HepG2 (cell line): ENCODE data around the gene ZNF334. TPM values are rescaled to one million over a fixed set of nuclear protein-coding genes. Genes with fewer than 3 reads are reported as not detected.
A peak's percentile ranks its signal among the peaks of the same experiment; 100 is the strongest.

Source experiments
- HOXA5 ChIP-seq: sonication (generic); formaldehyde crosslinking; IDR thresholded peaks from 2 replicates; pipeline ENCODE4 v1.4.0; 2020; ENCODE audit warnings: missing genetic modification reagents
- NPAS2 ChIP-seq: sonication (generic); formaldehyde crosslinking; IDR thresholded peaks from 2 replicates; pipeline ENCODE4 v1.8.0; 2022; ENCODE audit warnings: mild to moderate bottlenecking, missing genetic modification reagents, borderline replicate concordance
- ZNF207 ChIP-seq: fragments of 450-650 bp; IDR thresholded peaks from 2 replicates; pipeline ENCODE4 v1.6.1; 2016; ENCODE audit warnings: antibody characterized with exemption, borderline replicate concordance
- ZNF501 ChIP-seq: sonication (generic); formaldehyde crosslinking; IDR thresholded peaks from 2 replicates; pipeline ENCODE4 v1.5.1; 2020; ENCODE audit warnings: mild to moderate bottlenecking, moderate library complexity, missing genetic modification reagents
- polyA plus RNA-seq, 8 experiments: library from polyadenylated mRNA; depleted of rRNA in 3 of 8; stranded (reverse) in 7 of 8; unstranded in 1 of 8; fragments of >200 nt; fragmentation: Illumina TruSeq in 4 of 8; extraction: Trizol in 4 of 8; gene quantifications; 2 replicates each; pipeline versions ENCODE4 v1.2.1 to v1.2.3, GENCODE V29; 2011 to 2016; ENCODE audit warnings: low read depth in 4 of 8, missing spikeins in 1 of 8, mixed read lengths in 1 of 8; ENCODE audit not compliant: insufficient read depth in 1 of 8
- total RNA-seq, 5 experiments: library from RNA; depleted of rRNA; stranded (reverse); fragments of >200 nt; fragmentation: Illumina TruSeq; extraction: Trizol; gene quantifications; 2 replicates each; pipeline ENCODE4 v1.2.3, GENCODE V29; 2016; ENCODE audit warnings: low read depth in 1 of 5
- TF ChIP-seq, protein P1 (sequence below): sonication (generic); formaldehyde crosslinking; IDR thresholded peaks from 2 replicates; pipeline ENCODE4 v1.4.0; 2020; ENCODE audit warnings: missing genetic modification reagents, mild to moderate bottlenecking, borderline replicate concordance
- TF ChIP-seq, protein P2 (sequence below): sonication (generic); formaldehyde crosslinking; conservative IDR thresholded peaks from 2 replicates; pipeline ENCODE4 v1.8.0; 2022; ENCODE audit warnings: mild to moderate bottlenecking, moderate library complexity, missing genetic modification reagents
- TF ChIP-seq, protein P3 (sequence below): sonication (generic); formaldehyde crosslinking; IDR thresholded peaks from 2 replicates; pipeline ENCODE4 v1.5.1; 2020; ENCODE audit warnings: missing genetic modification reagents, mild to moderate bottlenecking, borderline replicate concordance
- TF ChIP-seq, protein P4 (sequence below): sonication (generic); formaldehyde crosslinking; IDR thresholded peaks from 2 replicates; pipeline ENCODE4 v1.4.0; 2020; ENCODE audit warnings: missing genetic modification reagents, borderline replicate concordance
- TF ChIP-seq, protein P5 (sequence below): sonication (generic); formaldehyde crosslinking; IDR thresholded peaks from 2 replicates; pipeline ENCODE4 v1.4.0; 2020; ENCODE audit warnings: mild to moderate bottlenecking, missing genetic modification reagents
- TF ChIP-seq, protein P6 (sequence below): sonication (generic); formaldehyde crosslinking; IDR thresholded peaks from 2 replicates; pipeline ENCODE4 v1.5.0; 2020; ENCODE audit warnings: mild to moderate bottlenecking, missing genetic modification reagents, moderate library complexity
- TF ChIP-seq, protein P7 (sequence below): sonication (generic); formaldehyde crosslinking; IDR thresholded peaks from 2 replicates; pipeline ENCODE4 v1.4.0; 2020; ENCODE audit warnings: mild to moderate bottlenecking, missing genetic modification reagents

ZNF334 gene
- total and polyA plus RNA-seq, 2 of the 13 experiments (the other 11 are each of a cell fraction or from before 2014, with no cell fraction given), result 4.8 to 7.8 TPM

DNA sequence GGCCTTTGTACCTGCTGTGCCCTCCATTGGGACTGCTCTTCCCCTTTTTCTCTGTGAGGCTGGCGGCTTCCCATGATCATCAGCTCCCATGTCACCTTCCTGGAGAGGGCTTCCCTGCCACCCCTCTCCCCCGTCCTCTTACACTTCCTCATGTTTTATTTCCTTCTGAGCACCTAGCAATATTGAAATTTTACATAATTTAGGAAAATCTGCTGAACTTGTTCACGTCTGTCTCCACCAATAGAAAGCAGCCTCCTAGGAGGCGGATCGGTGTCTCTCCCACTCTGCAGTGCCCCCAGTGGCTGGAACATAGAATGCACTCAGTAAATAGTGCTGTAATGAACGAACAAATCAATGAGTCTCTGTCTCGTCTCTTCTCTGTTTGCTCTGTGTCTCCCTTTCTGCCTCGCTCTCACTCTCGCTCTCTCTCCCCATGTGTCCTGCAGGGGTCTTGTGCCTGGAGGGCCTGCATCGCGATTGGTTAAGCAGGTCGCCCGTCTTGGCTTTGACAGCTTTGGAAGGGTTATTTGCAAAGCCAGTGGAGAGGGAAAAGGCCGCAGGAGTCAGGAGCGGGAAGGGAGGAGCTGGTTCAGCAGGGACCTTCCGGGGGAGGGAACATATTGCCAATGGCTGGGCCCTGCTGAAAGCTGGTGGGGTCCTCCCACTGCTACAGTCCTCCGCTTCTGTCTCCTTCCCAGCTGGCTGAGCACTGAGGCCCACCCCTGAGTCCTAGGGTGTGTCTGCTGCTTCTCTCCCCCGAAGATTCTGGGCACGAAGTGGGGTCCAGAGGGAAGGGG lies 49.2 kb upstream of the ZNF334 start (continued):
- TF ChIP-seq, protein P1, sequence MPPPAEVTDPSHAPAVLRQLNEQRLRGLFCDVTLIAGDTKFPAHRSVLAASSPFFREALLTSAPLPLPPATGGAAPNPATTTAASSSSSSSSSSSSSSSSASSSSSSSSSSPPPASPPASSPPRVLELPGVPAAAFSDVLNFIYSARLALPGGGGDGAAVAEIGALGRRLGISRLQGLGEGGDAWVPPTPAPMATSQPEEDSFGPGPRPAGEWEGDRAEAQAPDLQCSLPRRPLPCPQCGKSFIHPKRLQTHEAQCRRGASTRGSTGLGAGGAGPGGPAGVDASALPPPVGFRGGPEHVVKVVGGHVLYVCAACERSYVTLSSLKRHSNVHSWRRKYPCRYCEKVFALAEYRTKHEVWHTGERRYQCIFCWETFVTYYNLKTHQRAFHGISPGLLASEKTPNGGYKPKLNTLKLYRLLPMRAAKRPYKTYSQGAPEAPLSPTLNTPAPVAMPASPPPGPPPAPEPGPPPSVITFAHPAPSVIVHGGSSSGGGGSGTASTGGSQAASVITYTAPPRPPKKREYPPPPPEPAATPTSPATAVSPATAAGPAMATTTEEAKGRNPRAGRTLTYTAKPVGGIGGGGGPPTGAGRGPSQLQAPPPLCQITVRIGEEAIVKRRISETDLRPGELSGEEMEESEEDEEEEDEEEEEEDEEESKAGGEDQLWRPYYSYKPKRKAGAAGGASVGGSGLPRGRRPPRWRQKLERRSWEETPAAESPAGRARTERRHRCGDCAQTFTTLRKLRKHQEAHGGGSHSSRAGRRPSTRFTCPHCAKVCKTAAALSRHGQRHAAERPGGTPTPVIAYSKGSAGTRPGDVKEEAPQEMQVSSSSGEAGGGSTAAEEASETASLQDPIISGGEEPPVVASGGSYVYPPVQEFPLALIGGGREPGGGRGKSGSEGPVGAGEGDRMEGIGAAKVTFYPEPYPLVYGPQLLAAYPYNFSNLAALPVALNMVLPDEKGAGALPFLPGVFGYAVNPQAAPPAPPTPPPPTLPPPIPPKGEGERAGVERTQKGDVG (CRISPR knock-in tag), result 0 out of 2 replicates have a peak, but pooled peaks have one; percentile 23
- TF ChIP-seq, protein P2, sequence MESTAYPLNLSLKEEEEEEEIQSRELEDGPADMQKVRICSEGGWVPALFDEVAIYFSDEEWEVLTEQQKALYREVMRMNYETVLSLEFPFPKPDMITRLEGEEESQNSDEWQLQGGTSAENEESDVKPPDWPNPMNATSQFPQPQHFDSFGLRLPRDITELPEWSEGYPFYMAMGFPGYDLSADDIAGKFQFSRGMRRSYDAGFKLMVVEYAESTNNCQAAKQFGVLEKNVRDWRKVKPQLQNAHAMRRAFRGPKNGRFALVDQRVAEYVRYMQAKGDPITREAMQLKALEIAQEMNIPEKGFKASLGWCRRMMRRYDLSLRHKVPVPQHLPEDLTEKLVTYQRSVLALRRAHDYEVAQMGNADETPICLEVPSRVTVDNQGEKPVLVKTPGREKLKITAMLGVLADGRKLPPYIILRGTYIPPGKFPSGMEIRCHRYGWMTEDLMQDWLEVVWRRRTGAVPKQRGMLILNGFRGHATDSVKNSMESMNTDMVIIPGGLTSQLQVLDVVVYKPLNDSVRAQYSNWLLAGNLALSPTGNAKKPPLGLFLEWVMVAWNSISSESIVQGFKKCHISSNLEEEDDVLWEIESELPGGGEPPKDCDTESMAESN (CRISPR knock-in tag), result 0 out of 2 replicates have a peak, but pooled peaks have one; percentile 43
- TF ChIP-seq, protein P3, sequence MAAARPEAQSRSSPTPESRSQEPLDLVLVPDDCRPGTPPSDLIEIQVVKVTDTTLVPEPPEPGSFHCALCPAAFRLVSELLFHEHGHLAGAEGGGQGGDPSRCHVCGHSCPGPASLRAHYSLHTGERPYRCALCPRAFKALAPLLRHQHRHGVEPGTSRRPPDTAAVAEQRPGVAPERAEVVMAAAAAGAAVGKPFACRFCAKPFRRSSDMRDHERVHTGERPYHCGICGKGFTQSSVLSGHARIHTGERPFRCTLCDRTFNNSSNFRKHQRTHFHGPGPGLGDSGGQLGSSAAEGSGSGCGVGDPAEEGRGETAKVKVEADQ, result peak; percentile 38; the same call in 1 of the 2 replicates
- TF ChIP-seq, protein P4, sequence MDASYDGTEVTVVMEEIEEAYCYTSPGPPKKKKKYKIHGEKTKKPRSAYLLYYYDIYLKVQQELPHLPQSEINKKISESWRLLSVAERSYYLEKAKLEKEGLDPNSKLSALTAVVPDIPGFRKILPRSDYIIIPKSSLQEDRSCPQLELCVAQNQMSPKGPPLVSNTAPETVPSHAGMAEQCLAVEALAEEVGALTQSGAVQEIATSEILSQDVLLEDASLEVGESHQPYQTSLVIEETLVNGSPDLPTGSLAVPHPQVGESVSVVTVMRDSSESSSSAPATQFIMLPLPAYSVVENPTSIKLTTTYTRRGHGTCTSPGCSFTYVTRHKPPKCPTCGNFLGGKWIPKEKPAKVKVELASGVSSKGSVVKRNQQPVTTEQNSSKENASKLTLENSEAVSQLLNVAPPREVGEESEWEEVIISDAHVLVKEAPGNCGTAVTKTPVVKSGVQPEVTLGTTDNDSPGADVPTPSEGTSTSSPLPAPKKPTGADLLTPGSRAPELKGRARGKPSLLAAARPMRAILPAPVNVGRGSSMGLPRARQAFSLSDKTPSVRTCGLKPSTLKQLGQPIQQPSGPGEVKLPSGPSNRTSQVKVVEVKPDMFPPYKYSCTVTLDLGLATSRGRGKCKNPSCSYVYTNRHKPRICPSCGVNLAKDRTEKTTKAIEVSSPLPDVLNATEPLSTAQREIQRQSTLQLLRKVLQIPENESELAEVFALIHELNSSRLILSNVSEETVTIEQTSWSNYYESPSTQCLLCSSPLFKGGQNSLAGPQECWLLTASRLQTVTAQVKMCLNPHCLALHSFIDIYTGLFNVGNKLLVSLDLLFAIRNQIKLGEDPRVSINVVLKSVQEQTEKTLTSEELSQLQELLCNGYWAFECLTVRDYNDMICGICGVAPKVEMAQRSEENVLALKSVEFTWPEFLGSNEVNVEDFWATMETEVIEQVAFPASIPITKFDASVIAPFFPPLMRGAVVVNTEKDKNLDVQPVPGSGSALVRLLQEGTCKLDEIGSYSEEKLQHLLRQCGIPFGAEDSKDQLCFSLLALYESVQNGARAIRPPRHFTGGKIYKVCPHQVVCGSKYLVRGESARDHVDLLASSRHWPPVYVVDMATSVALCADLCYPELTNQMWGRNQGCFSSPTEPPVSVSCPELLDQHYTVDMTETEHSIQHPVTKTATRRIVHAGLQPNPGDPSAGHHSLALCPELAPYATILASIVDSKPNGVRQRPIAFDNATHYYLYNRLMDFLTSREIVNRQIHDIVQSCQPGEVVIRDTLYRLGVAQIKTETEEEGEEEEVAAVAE (CRISPR knock-in tag), result peak; percentile 89
- TF ChIP-seq ZNF501 (CRISPR knock-in tag) (peak; percentile 68), HOXA5 (CRISPR knock-in tag) (peak; percentile 29; the same call in 1 of the 2 replicates), NPAS2 (CRISPR knock-in tag) (peak; percentile 49; the same call in 1 of the 2 replicates), ZNF207 (no peak)
- TF ChIP-seq, protein P5, sequence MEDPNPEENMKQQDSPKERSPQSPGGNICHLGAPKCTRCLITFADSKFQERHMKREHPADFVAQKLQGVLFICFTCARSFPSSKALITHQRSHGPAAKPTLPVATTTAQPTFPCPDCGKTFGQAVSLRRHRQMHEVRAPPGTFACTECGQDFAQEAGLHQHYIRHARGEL (CRISPR knock-in tag), result 0 out of 2 replicates have a peak, but pooled peaks have one; percentile 58
- TF ChIP-seq, protein P6, sequence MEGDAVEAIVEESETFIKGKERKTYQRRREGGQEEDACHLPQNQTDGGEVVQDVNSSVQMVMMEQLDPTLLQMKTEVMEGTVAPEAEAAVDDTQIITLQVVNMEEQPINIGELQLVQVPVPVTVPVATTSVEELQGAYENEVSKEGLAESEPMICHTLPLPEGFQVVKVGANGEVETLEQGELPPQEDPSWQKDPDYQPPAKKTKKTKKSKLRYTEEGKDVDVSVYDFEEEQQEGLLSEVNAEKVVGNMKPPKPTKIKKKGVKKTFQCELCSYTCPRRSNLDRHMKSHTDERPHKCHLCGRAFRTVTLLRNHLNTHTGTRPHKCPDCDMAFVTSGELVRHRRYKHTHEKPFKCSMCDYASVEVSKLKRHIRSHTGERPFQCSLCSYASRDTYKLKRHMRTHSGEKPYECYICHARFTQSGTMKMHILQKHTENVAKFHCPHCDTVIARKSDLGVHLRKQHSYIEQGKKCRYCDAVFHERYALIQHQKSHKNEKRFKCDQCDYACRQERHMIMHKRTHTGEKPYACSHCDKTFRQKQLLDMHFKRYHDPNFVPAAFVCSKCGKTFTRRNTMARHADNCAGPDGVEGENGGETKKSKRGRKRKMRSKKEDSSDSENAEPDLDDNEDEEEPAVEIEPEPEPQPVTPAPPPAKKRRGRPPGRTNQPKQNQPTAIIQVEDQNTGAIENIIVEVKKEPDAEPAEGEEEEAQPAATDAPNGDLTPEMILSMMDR, result peak; percentile 93
- TF ChIP-seq, protein P7, sequence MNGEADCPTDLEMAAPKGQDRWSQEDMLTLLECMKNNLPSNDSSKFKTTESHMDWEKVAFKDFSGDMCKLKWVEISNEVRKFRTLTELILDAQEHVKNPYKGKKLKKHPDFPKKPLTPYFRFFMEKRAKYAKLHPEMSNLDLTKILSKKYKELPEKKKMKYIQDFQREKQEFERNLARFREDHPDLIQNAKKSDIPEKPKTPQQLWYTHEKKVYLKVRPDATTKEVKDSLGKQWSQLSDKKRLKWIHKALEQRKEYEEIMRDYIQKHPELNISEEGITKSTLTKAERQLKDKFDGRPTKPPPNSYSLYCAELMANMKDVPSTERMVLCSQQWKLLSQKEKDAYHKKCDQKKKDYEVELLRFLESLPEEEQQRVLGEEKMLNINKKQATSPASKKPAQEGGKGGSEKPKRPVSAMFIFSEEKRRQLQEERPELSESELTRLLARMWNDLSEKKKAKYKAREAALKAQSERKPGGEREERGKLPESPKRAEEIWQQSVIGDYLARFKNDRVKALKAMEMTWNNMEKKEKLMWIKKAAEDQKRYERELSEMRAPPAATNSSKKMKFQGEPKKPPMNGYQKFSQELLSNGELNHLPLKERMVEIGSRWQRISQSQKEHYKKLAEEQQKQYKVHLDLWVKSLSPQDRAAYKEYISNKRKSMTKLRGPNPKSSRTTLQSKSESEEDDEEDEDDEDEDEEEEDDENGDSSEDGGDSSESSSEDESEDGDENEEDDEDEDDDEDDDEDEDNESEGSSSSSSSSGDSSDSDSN (CRISPR knock-in tag), result no peak; the same call in 1 of the 2 replicates
